WTC11 (cell line): ENCODE measurements around the gene LYPD6B. TPM values are rescaled to one million over a fixed set of nuclear protein-coding genes. Genes with fewer than 3 reads are reported as not detected.

ENCODE experiments used
- ATAC-seq: fragments of 200-7000 bp; cut with Tn5 transposase; 2 replicates; pipeline ENCODE4 v1.10.0; 2021; ENCODE audit warnings: mild to moderate bottlenecking, moderate library complexity
- CTCF ChIA-PET: fragments of 300-600 bp; sonication (Branson Sonifier 250); formaldehyde crosslinking; loops from one replicate; lab custom pipeline; 2021; ENCODE audit warnings: antibody characterized with exemption; lab: Charles Lee
- POLR2A ChIA-PET: fragments of 350-600 bp; sonication (Branson Sonifier 250); formaldehyde crosslinking; loops from one replicate; lab custom pipeline; 2021; ENCODE audit warnings: antibody characterized with exemption; lab: Charles Lee
- DNase-seq: peaks from one replicate; pipeline ENCODE4 v3.0.0; 2021; ENCODE audit warnings: low spot score
- H3K27ac Mint-ChIP-seq: 2 replicates; pipeline ENCODE4 v1.8.0; 2021; ENCODE audit warnings: mixed read lengths
- H3K27me3 Mint-ChIP-seq: 2 replicates; pipeline ENCODE4 v1.8.0; 2021; ENCODE audit warnings: low read depth, mild to moderate bottlenecking, moderate library complexity, mixed read lengths
- H3K36me3 Mint-ChIP-seq: 2 replicates; pipeline ENCODE4 v1.8.0; 2021; ENCODE audit warnings: mixed read lengths
- H3K4me1 Mint-ChIP-seq: 2 replicates; pipeline ENCODE4 v1.8.0; 2022; ENCODE audit warnings: mixed read lengths
- H3K4me3 Mint-ChIP-seq: 2 replicates; pipeline ENCODE4 v1.8.0; 2021; ENCODE audit warnings: mild to moderate bottlenecking, moderate library complexity, mixed read lengths
- H3K9me3 Mint-ChIP-seq: 2 replicates; pipeline ENCODE4 v1.8.0; 2021; ENCODE audit warnings: mixed read lengths
- AFF4 ChIP-seq: sonication (generic); formaldehyde crosslinking; IDR thresholded peaks from 2 replicates; pipeline ENCODE4 v1.8.1; 2023; ENCODE audit warnings: mild to moderate bottlenecking, missing genetic modification reagents, borderline replicate concordance
- AR ChIP-seq: fragments of 250-450 bp; sonication (Bioruptor Pico); IDR thresholded peaks from 2 replicates; pipeline ENCODE4 v1.9.0; 2021; ENCODE audit warnings: mild to moderate bottlenecking
- ATF6 ChIP-seq: sonication (generic); formaldehyde crosslinking; IDR thresholded peaks from 2 replicates; pipeline ENCODE4 v1.8.1; 2023; ENCODE audit warnings: mild to moderate bottlenecking, missing genetic modification reagents
- CREB1 ChIP-seq: sonication (generic); formaldehyde crosslinking; IDR thresholded peaks from 2 replicates; pipeline ENCODE4 v1.8.0; 2023; ENCODE audit warnings: mild to moderate bottlenecking, missing genetic modification reagents
- EMX1 ChIP-seq: fragments of 250-450 bp; sonication (Bioruptor Pico); IDR thresholded peaks from 2 replicates; pipeline ENCODE4 v1.8.0; 2021; ENCODE audit warnings: mild to moderate bottlenecking
- FOXP1 ChIP-seq: sonication (generic); formaldehyde crosslinking; IDR thresholded peaks from 2 replicates; pipeline ENCODE4 v1.8.0; 2022; ENCODE audit warnings: missing genetic modification reagents, mild to moderate bottlenecking, moderate library complexity, borderline replicate concordance
- GTF2I ChIP-seq: fragments of 250-450 bp; sonication (Bioruptor Pico); conservative IDR thresholded peaks from 2 replicates; pipeline ENCODE4 v1.4.0; 2021; ENCODE audit warnings: mild to moderate bottlenecking
- NR2C2 ChIP-seq: sonication (generic); formaldehyde crosslinking; IDR thresholded peaks from 2 replicates; pipeline ENCODE4 v1.8.0; 2022; ENCODE audit warnings: mild to moderate bottlenecking, missing genetic modification reagents
- PRRX2 ChIP-seq: fragments of 250-450 bp; sonication (Bioruptor Pico); IDR thresholded peaks from 2 replicates; pipeline ENCODE4 v1.8.0; 2021; ENCODE audit warnings: mild to moderate bottlenecking
- TEAD4 ChIP-seq: sonication (generic); formaldehyde crosslinking; IDR thresholded peaks from 2 replicates; pipeline ENCODE4 v1.8.0; 2022; ENCODE audit warnings: mild to moderate bottlenecking, missing genetic modification reagents
- USF2 ChIP-seq: sonication (generic); formaldehyde crosslinking; IDR thresholded peaks from 2 replicates; pipeline ENCODE4 v1.8.1; 2023; ENCODE audit warnings: mild to moderate bottlenecking, missing genetic modification reagents, moderate library complexity
- ZNF138 ChIP-seq: sonication (generic); formaldehyde crosslinking; conservative IDR thresholded peaks from 2 replicates; pipeline ENCODE4 v1.8.1; 2022; ENCODE audit warnings: mild to moderate bottlenecking, moderate library complexity, missing genetic modification reagents
- ZNF281 ChIP-seq: sonication (generic); formaldehyde crosslinking; IDR thresholded peaks from 2 replicates; pipeline ENCODE4 v1.8.0; 2023; ENCODE audit warnings: mild to moderate bottlenecking, missing genetic modification reagents
- total RNA-seq: library from RNA; stranded (reverse); gene quantifications from 3 replicates; pipeline ENCODE4 v1.2.3, GENCODE V29; 2021

LYPD6B gene
- total RNA-seq, 1 experiment from 2014 or later: 1.6 TPM

- H3K4me3 Mint-ChIP-seq: no peak overlapping the region
- H3K27me3 Mint-ChIP-seq: no peaks in the 10 kb centered on the region
- no peak for ATAC-seq
Measured at GRCh38 chr2:149167941-149168340, 129.4 kb downstream of the LYPD6B start.

GRCh38 chr2:149169656-149170055, 131.2 kb downstream of the LYPD6B start:
- Mint-ChIP-seq H3K4me1 (peaks cover 8% of the 10 kb centered on the region), H3K9me3 (peaks cover 19% of the 10 kb centered on the region), H3K27ac (no peak overlapping the region), H3K36me3 (no peaks in the 10 kb centered on the region), H3K4me3 (no peak overlapping the region), H3K27me3 (no peaks in the 10 kb centered on the region)
- CTCF ChIA-PET: no interaction called here
- DNase-seq (no peak), ATAC-seq (no peak)
- no peak for TF ChIP-seq AFF4 (CRISPR knock-in tag)
- TF ChIP-seq EMX1 (CRISPR knock-in tag): no peak
- TF ChIP-seq ZNF138 (CRISPR knock-in tag): no peak
- no peak for TF ChIP-seq GTF2I (CRISPR knock-in tag)
- TF ChIP-seq TEAD4 (CRISPR knock-in tag): no peak
- no peak for TF ChIP-seq PRRX2 (CRISPR knock-in tag)
- TF ChIP-seq AR (CRISPR knock-in tag): no peak
- no peak for TF ChIP-seq ZNF281 (CRISPR knock-in tag)
- no peak for TF ChIP-seq USF2 (CRISPR knock-in tag)
- TF ChIP-seq ATF6 (CRISPR knock-in tag): no peak
- no peak for TF ChIP-seq FOXP1
- no peak for TF ChIP-seq NR2C2
- POLR2A ChIA-PET: no interaction called here

More at GRCh38 chr2:149167941-149168340, 129.4 kb downstream of the LYPD6B start:
- CTCF ChIA-PET: no interaction called here
- Mint-ChIP-seq H3K4me1 (peaks cover 18% of the 10 kb centered on the region), H3K27ac (no peak overlapping the region), H3K36me3 (no peaks in the 10 kb centered on the region), H3K9me3 (peaks cover 22% of the 10 kb centered on the region)
- no peak for DNase-seq
- TF ChIP-seq ATF6 (CRISPR knock-in tag): no peak
- TF ChIP-seq CREB1: no peak
- POLR2A ChIA-PET: no interaction called here
